HG03280 (cell line): ENCODE measurements around the gene LRMDA.

Experiments used
- ATAC-seq: cut with Tn5 transposase; IDR thresholded peaks from one replicate; pipeline ENCODE4 v1.9.1; 2021; ENCODE audit warnings: mild to moderate bottlenecking, moderate library complexity; ENCODE audit not compliant: unreplicated experiment

Gene LRMDA

DNA sequence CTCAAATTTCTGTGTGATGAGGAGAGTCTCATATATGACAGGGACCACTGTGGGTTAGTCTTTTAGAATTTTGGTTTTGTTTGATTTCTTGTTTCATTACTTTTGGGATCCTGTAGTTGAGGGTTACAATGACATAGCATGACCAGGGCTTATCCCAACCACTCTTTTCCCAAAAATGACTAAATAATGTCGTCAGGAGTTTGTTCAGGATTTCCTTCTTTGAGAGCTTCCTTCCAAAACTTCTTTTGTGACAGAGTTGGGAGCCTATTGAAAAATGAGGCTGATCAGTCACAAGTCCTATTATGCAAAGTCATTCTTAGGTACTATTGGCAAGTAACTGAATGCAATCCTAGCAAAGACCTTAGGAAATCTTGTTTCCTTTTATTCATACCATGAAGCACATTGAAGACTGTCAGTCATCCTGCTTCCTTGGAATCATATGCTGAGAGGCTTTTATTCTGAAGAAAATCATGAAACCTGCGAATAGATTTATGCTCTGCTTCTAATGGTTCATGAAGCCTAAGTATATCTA, 498.3 kb downstream of the LRMDA start:
- no peak for ATAC-seq

DNA sequence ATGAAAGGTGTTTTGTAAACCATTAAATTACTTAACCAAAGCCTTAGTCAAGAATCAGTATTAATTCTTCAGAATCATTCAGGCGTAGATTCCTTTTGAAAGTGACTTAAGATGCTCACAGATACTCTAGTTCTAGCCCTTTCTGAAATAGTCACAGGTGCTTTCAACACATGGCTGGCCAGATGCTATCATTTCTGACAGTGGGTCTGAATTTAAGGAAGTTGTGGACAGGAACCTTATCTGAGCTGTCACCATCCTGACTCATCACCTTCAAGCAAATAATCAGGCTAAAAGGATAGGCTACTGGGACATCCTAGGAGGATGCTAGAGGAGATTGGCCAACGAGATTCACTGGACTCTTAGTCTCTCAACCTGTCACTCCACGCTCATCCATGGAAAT, 501.5 kb downstream of the LRMDA start:
- ATAC-seq, result no peak

DNA sequence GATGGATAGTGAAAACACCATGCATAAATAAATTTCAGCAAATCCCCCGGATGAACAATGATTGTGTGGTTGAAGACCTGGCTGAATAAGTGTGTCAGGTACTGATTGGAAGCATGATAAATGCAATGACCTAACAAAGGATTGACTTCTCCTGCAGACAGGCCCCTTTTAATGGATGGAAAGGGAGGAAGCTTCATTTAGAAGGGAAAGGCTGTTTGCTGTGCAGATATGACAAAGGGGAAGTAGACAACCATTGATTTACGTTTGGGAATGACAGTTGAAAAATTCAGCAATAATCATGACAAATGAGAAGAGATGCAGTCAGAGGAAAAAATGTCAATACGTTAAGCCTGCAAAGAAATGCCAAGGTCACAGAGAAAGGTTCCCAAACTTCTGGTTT, 503.8 kb downstream of the LRMDA start:
- no peak for ATAC-seq

DNA sequence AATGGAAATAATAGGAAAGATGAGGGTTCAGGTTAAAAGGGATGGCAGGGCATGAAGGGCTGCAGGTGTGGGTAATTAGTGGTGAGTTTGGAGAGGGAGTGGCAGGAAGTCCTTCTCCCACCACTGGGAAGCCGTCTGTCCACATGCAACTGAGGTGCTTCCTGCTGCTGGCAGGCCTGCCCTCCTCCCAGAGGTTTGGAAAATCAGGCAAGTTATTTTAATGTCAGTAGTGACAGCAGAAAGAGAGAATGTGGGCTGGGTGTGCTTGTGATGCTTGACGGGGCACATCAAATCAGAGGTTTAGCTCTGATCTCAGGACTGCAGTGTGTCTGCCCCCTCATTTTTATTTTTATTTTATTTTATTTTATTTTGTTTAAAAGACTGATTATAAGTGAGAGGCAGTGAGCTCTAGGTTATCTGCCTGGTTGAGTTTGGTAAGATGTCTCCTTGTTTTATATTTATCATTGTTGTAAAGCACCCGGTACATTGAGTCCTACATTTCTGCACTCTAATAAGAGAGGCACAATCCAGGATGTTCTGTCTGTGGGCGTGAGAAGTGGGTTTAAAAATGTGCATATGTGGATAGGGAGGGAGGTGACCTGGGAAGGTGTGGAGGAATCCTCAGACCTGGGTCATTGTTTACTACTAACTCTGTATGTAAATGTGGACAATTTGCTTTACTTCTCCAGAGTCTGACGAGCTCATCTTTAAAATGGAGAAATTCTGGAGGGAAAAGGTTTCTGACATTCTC, 504.4 kb downstream of the LRMDA start:
- no peak for ATAC-seq

DNA sequence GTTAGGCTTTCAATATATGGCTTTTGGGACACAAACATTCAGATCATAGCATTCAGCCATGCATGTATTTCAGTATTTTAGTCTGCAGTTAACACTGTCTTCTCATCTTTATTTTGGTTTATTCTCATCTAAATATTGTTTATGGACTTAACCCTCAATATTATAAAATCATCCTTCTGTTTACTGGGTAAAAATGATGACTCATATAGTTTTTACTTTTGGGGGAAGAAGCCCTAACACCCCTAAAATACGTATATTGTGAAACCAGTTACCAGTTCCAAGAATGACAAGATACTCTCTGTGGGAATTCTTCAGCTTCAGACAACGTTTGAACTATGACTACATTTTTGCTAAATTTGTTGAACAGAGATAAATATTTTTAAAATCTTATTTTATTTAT, 505.4 kb downstream of the LRMDA start:
- ATAC-seq, result no peak

DNA sequence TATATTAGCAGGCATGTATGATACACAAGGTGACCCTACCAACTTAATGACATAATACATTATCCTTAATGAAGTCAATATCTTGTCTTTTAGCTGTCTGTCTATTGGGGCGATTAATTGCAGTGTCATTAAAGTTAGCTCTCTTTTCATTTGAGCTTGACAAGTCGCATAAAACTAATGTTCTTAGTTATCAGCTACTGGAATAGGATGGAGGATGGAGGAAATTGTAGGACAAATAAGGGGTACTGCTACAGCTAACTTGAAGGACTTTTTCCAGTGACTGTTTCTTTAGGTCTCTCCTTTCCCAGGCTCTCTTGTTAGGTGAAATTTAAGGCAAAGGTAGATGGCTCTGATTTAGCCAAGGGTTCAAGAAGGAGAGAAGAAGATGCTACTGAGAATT, 506.4 kb downstream of the LRMDA start:
- ATAC-seq, result no peak

DNA sequence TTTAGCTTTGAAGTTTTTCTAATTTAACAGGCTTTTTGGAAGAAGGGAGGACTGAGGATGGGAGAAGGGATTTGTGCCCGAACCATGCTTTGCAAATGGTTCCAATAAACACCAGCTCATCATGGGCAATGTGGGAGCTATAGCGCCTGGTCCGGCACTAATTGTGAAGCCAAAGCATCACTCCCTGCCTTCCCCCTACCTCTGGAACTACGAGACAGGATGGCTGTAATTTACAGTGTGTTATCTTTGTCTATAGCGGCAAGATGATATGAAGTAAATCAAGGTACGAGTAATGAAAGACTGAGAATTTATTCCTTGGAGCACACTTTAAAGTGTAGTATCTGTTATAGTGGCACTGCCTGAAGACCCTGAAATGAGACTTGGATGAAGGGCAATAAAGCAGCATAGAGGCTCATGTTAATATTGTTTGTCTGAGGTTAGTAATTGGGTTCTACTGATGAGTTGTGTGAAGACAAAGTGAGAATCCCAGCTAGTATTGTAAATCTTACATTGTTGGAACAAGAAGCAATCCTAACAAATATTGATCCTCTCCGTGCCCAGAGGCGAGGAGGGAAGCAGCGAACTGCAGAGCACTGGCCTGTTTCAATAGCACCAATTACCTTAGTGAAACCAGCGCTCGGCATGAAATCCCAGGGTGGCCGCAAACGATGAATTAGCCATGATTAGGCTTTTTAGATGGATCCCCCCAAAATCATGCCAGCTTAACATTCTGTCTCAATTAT, 507.1 kb downstream of the LRMDA start:
- no peak for ATAC-seq

DNA sequence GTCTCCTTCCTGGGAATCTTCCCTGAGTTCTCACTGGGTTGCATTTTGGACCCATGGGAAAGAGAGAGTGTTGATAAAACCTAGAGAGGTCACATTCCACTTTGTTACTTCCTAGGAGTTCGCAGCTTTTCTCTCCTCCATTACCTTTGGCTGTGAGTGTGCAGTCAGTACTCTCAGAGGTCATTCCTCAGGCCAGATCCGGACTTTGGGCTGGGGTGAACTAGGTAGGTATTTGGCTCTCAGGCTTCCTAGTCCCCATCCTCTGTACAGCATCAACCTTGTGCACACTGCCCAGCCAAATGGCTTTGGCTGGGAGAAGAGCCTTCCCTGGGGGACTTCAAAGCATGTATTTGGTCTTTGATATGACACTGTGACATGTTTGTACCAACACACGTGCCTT, 508.1 kb downstream of the LRMDA start:
- no peak for ATAC-seq

DNA sequence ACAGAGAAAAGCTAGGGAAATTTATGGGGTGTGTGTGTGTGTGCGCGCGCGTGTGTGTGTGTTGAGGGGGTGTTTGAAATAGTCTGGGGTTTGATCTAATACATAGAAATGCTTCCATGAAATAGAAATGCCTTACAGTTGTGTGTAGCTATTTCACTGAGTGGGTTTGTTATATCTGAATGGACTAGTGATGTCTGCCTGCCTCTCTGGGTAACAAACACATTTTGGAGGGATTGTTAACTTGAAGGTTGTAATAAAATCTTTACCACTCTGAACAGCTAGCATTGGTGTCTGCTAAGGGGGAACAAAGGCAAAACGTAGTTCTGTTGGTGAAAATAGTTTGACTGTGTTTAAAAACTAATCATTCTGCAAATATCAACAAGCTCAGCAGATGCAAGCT, 509.3 kb downstream of the LRMDA start:
- no peak for ATAC-seq

DNA sequence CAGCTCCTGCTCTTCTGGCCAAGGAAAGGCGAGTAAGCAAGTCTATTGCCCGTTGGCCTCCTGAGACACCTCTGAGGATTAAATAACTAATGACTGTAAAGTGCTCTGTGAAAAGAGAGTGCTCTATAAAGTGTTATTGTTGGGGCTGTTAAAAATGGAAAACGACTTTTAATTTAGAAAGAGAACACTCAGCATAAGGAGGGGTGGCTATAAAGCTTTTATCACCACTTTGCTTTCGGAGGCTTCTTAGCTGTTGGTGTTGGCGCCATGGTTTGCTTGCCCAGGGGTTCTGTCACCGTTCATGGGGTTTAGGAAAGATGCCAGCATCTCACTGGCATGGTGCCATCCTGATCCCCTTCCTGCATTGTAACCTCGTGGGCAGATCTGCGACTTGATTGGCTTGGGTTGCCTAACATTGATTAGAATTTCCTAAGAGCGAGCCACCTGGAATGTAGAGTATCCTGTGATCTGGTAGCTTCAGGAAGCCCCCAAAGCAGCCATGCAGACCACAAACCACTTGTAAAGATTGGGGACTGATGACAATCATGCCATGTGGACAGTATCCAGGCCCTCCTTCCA, 509.9 kb downstream of the LRMDA start:
- no peak for ATAC-seq

DNA sequence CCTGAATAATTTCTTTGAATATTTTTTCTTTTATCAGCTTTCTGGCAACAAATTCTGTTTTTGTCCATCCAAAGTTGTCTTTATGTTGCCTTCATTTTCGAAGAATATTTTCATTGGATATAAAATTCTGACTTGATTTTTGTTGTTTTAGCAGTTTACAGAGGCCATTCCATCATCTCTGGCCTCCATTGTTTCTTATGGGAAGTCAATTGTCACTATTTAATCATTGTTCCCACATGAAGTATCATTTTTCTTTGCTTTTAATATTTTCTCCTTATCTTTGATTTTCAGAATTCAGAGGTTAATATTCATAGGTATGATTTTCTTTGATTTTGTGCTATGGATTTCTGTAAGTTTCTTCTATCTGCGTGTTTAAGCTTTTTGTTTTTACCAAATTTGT, 512.6 kb downstream of the LRMDA start:
- no peak for ATAC-seq

DNA sequence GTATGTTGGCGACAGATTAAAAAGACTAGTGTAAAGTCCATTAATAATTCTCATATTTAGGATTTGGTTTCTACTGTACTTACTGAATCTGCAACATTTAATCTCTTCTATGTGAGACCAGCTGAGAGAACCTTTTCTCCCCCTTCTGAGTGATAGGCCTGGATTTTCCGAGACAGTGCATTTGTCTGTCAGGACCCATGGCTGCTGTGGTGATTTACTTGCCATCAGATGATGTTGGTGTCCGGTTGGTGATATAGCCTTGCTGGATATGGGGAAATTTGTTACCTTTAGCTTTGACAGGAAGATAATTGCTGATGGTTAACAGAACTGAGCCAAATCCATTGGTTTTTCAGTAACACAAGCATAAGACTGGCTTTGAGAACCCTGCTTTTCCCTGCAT, 517.2 kb downstream of the LRMDA start:
- no peak for ATAC-seq

DNA sequence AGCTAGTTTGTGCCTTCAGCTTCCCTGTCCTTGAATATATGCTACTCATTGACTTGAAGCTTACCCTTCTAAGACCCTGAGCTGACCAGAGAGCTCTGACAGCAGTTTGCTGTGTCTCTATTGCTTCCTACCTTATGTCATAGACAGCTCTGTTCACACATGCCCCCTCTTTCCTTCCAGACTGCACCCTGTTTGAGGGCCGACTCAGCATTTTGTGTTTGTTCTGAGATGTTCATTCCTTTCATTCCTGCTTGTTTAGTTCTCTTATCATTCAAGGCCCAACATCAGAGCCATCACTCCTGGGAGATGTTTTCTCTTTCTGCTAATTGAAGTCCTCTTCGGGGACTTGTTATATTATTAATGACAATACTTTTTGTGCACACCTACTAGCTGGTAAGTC, 518.9 kb downstream of the LRMDA start:
- no peak for ATAC-seq

DNA sequence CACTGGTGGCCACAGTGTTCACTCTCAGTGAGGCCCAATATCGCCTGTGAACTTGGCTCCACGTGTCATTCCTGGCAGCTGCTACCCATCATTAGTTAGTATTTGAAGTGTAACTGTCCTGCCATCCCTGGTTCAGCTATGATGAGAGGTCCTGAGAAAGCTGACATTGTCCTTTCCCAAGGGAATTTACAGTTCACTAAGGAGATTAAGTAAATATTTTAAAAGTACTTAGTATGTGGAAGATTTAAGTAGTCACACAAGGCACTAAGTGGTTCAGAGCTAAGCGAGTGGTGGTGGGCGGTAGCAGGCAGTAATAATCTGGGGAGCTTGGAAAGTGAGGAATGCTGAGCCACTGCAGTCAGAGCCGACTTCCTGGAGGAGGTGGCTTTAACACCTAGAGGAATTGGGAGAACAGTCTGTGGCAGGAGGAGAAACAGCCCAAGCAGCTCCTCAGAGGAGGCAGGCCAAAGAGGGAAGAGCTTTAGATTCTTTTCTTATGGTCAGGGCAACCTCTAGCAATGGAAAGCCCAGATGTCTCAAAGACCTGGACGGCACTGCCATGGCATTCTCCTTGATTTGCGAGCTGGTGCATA, 519.7 kb downstream of the LRMDA start:
- no peak for ATAC-seq

DNA sequence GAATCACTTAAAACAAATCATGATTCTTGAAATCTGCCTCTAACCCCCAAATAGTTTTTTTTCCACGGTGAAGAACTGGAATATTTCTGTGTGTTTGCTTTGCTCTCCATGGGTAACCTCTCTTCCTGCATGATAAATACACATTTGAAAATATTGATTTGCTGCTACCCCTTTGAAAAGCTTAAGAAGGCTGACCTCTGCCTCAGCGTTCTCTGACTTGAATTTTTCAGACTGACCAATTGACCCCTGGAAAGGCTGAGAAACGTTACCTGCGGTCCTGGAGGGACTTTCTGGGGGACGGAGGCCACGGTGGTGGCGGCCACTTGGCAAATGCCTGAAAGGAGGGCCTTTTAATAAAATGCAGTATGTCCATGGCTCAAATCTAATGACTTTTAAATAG, 520.2 kb downstream of the LRMDA start:
- ATAC-seq, result no peak

DNA sequence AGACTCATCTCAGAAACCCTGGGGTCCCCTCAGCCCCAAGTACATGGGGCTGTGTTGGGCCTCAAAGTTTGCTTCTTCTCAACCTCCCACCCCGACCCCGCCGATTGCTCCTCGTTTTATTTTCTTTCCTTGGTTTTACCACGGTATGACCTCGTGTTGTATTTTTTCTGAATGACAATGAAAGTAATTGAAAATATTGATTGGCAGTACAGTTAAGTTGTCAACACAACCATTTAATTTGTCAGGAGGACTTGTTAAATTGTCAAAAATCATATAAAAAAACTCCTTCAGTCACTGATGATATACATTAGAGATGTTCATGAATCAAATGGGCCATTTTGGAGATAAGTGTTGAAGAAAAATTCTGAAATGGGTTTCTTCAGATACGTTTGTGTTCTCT, 520.7 kb downstream of the LRMDA start:
- no peak for ATAC-seq

DNA sequence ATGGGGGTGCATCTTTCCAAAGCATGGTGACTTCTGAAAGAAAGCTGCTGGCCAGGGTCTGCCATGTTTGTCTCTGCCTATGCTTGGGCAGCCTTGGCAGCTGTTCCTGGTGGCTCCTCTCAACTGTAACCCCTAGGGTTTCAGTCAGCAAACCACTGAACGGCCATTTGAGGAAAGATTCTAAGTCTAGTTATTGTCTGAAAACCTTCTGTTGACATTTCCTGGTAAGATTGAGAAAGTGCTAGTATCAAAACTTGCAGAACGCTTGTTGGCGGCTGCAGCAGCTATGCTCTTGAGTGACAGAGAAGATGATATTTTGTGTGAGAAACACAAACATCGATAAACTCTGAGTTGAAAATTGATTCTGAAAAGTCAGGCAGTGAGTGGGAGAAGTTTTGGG, 523.1 kb downstream of the LRMDA start:
- ATAC-seq, result no peak

DNA sequence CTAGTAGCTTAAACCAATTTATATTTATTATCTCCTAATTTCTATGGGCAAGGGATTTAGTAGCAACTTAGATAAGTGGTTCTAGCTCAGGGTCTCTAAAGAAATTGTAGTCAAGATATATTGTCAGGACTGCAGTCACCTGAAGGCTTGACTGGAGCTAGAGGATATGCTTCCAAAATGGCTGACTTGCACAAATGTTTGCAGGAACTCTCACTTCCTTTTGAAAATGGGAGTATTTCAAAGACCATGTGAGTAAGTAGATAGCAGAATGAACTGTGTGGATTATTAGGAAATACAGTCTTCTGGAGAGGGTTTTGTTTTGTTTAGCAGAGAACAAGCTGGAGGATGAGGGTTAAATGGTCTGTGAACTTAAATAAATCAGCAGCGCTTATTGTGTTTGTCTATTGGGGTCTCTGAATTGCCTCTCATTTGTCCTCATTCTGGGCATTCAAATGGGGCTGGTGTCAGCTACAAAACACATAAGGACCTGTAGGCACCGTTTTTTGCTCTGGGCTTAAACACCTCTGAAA, 524.6 kb downstream of the LRMDA start:
- ATAC-seq, result no peak

DNA sequence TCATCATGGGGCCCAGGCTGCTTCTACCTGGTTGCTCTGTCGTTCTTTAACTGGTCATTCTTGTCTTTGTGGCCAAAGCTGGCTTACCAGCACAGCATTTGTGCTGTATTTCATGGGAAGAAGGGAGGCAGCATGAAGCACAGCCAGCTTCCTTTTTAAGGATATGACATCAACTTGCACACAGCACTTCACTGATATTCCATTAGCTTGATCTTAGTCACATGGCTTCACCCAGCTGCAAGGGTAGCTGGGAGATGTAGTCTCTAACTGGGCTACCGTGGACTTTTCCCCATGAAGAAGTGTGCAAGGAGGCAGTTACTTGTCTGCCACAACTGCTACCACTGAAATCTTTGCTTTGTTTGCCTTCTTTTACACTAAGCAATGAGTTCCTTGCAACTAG, 525.2 kb downstream of the LRMDA start:
- no peak for ATAC-seq

DNA sequence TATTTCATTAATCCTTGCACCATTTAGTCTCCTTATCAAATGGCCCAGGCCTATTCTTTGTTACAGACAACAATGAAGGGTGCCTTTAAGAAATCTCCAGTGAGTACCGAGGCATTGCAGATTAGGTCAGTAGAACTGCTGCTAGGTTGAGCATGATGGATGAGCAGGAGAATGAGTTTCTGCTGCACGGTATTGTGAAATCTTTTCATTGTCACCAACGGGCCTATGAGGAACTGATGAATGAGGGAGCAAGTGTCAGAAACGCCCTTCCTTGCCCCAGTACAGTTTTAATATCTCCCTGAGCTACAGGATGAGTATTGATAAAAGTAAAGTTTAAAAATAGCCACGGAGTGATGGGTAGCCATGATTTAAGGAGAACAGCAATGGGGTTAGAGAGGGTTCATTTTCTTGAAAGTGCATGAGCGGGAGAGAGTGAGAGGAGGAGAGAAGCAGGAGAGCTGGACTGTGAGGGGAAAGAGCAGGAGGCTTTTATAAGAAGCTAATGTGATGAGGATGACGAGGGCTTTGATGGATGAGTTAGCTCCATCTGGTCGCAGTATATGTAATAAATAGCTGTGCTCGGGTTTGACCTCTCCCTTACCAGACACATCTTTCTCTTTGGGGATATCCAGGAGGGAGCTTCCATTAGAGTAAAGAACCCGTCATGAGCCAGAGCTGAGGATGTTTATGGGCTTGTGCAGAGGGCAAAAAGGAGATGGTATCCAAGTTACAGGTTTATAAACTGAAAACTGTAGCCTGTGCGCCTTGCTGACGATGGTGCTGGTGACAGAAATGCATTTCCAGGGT, 526.1 kb downstream of the LRMDA start:
- no peak for ATAC-seq

DNA sequence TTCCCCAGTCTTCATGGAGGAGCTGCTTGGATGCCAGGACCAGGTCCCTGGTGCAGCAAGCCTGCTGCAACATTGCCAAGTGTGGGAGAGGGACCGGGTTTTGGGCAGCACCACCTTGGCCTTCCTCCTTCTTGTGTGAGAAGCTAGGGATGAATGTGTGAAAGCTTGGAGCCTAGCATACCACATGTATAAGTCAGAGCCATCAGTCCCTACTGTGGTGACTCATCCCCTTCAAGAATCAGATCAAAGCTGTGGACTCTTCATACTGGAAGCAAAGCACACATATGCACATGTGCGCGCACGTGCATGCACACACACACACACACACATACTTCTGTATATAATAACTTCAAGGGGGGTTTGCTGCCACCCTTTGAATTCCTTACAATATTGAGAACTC, 527.8 kb downstream of the LRMDA start:
- ATAC-seq, result no peak
